H1 (cell line): ENCODE measurements around the gene APEH. TPM values are rescaled to one million over a fixed set of nuclear protein-coding genes. Genes with fewer than 3 reads are reported as not detected.

Experiments
- CTCF ChIA-PET: fragments of 300-600 bp; sonication (Branson Sonifier 250); formaldehyde crosslinking; loops from one replicate; lab custom pipeline; 2021; ENCODE audit not compliant: partially characterized antibody; lab: Charles Lee
- POLR2A ChIA-PET: fragments of 300-600 bp; sonication (Branson Sonifier 250); formaldehyde crosslinking; loops from one replicate; lab custom pipeline; 2021; ENCODE audit warnings: inconsistent platforms; ENCODE audit not compliant: partially characterized antibody; lab: Charles Lee
- DNase-seq, 2 experiments: peaks; one replicate each; pipeline versions ENCODE4 v3.0.0 to v3.0.0-alpha.2; 2010 to 2022; ENCODE audit warnings: low spot score in 2 of 2, low read depth in 1 of 2, mixed read lengths in 1 of 2
- FAIRE-seq: peaks from 2 replicates; lab custom pipeline; 2011; peaks lifted over from hg19 to GRCh38; lab: Jason Lieb, UNC
- H2AFZ ChIP-seq: 2 replicates; pipeline ENCODE4 v1.8.1; 2012; ENCODE audit warnings: low read length, inconsistent platforms
- H2AK5ac ChIP-seq: 2 replicates; pipeline ENCODE4 v1.6.1; 2013; ENCODE audit warnings: low read depth, low read length
- H2BK120ac ChIP-seq: replicated peaks from 2 replicates; pipeline ENCODE3; 2013; ENCODE audit warnings: low read depth, low read length, inconsistent platforms
- H2BK12ac ChIP-seq: 2 replicates; pipeline ENCODE4 v1.6.1; 2013; ENCODE audit warnings: low read depth, low read length
- H2BK15ac ChIP-seq: 2 replicates; pipeline ENCODE4 v1.6.1; 2013; ENCODE audit warnings: low read length
- H2BK20ac ChIP-seq: 2 replicates; pipeline ENCODE4 v1.6.1; 2013; ENCODE audit warnings: low read length
- H2BK5ac ChIP-seq: 2 replicates; pipeline ENCODE4 v1.6.1; 2013; ENCODE audit warnings: low read depth, low read length
- H3K14ac ChIP-seq: 2 replicates; pipeline ENCODE4 v1.6.1; 2013; ENCODE audit warnings: inconsistent platforms; ENCODE audit not compliant: insufficient read length
- H3K18ac ChIP-seq: 2 replicates; pipeline ENCODE4 v1.6.1; 2013; ENCODE audit warnings: low read length; ENCODE audit errors: extremely low read depth
- H3K23ac ChIP-seq: 2 replicates; pipeline ENCODE4 v1.6.1; 2013; ENCODE audit warnings: inconsistent platforms; ENCODE audit not compliant: insufficient read length
- H3K23me2 ChIP-seq: 2 replicates; pipeline ENCODE4 v1.6.1; 2013; ENCODE audit warnings: low read depth, low read length
- H3K27ac ChIP-seq: 2 replicates; pipeline ENCODE4 v1.6.1; 2011; ENCODE audit warnings: low read depth, low read length, inconsistent platforms
- H3K27me3 ChIP-seq, 4 experiments: replicated peaks in 1 of 4; 1 replicate in 1 of 4; 2 replicates in 3 of 4; pipeline versions ENCODE4 v1.6.1 to v1.8.1; 2011 to 2013; ENCODE audit warnings: low read length in 3 of 4, mild to moderate bottlenecking in 3 of 4, inconsistent platforms in 2 of 4, mixed read lengths in 2 of 4, moderate library complexity in 1 of 4; ENCODE audit not compliant: control insufficient read depth in 3 of 4, insufficient read depth in 3 of 4; ENCODE audit errors: extremely low read depth in 1 of 4
- H3K36me3 ChIP-seq, 4 experiments: 2 replicates each; pipeline versions ENCODE4 v1.6.1 to v1.8.1; 2011 to 2013; ENCODE audit warnings: mild to moderate bottlenecking in 4 of 4, low read length in 3 of 4, moderate library complexity in 2 of 4, control low read depth in 1 of 4, inconsistent platforms in 1 of 4; ENCODE audit not compliant: insufficient read depth in 4 of 4, control insufficient read depth in 2 of 4
- H3K4ac ChIP-seq: replicated peaks from 2 replicates; pipeline ENCODE3; 2013; ENCODE audit warnings: low read length, low read depth, mixed read lengths, inconsistent platforms; ENCODE audit not compliant: insufficient read length
- H3K4me1 ChIP-seq, 4 experiments: replicated peaks in 1 of 4; 1 replicate in 1 of 4; 2 replicates in 3 of 4; pipeline versions ENCODE4 v1.6.1 to v1.8.1; 2011 to 2013; ENCODE audit warnings: low read length in 3 of 4, inconsistent platforms in 2 of 4, mixed read lengths in 1 of 4; ENCODE audit not compliant: insufficient read depth in 4 of 4, control insufficient read depth in 3 of 4
- H3K4me2 ChIP-seq, 2 experiments: 2 replicates each; pipeline versions ENCODE4 v1.6.1 to v1.8.1; 2011 to 2013; ENCODE audit warnings: low read depth in 2 of 2, low read length in 2 of 2, control low read depth in 1 of 2, inconsistent platforms in 1 of 2, mild to moderate bottlenecking in 1 of 2; ENCODE audit not compliant: insufficient read depth in 1 of 2
- H3K4me3 ChIP-seq, 4 experiments: fragments of 200-600, 300-600 bp in 1 of 4; sonication (generic), shearing (Covaris generic), sonication (Bioruptor Twin) in 1 of 4; 2 replicates each; pipeline versions ENCODE4 v1.5.1 to v1.8.1; 2011 to 2016; ENCODE audit warnings: low read length in 4 of 4, low read depth in 3 of 4, control low read depth in 2 of 4, inconsistent platforms in 2 of 4, mild to moderate bottlenecking in 2 of 4, mixed read lengths in 1 of 4, moderate library complexity in 1 of 4; ENCODE audit not compliant: insufficient read depth in 2 of 4; ENCODE audit errors: extremely low read depth in 1 of 4
- H3K56ac ChIP-seq: replicated peaks from 2 replicates; pipeline ENCODE3; 2013; ENCODE audit warnings: low read depth, mild to moderate bottlenecking, mixed read lengths, low read length, inconsistent platforms; ENCODE audit not compliant: insufficient read length
- H3K79me1 ChIP-seq: 2 replicates; pipeline ENCODE4 v1.6.1; 2013; ENCODE audit warnings: low read depth, low read length, control low read depth
- H3K79me2 ChIP-seq, 2 experiments: 2 replicates each; pipeline versions ENCODE4 v1.6.1 to v1.8.1; 2012 to 2013; ENCODE audit warnings: low read length in 2 of 2, mild to moderate bottlenecking in 2 of 2, inconsistent platforms in 1 of 2; ENCODE audit not compliant: insufficient read depth in 2 of 2, control insufficient read depth in 1 of 2
- H3K9ac ChIP-seq, 4 experiments: replicated peaks in 1 of 4; 1 replicate in 1 of 4; 2 replicates in 3 of 4; pipeline versions ENCODE4 v1.6.1 to v1.8.1; 2011 to 2013; ENCODE audit warnings: low read depth in 3 of 4, low read length in 3 of 4, control low read depth in 2 of 4, mild to moderate bottlenecking in 2 of 4, moderate library complexity in 2 of 4, inconsistent platforms in 1 of 4; ENCODE audit errors: extremely low read depth in 1 of 4
- H3K9me3 ChIP-seq, 2 experiments: 2 replicates each; pipeline versions ENCODE4 v1.6.1 to v1.8.1; 2012 to 2013; ENCODE audit warnings: mild to moderate bottlenecking in 2 of 2, moderate library complexity in 2 of 2, control low read depth in 1 of 2, inconsistent platforms in 1 of 2, low read depth in 1 of 2, low read length in 1 of 2, mixed read lengths in 1 of 2; ENCODE audit not compliant: insufficient read depth in 2 of 2
- H4K20me1 ChIP-seq, 2 experiments: replicated peaks in 1 of 2; 2 replicates each; pipeline versions ENCODE3 to v1.8.1; 2011 to 2013; ENCODE audit warnings: inconsistent platforms in 2 of 2, low read length in 2 of 2, mild to moderate bottlenecking in 1 of 2; ENCODE audit not compliant: insufficient read depth in 2 of 2, control insufficient read depth in 1 of 2
- H4K5ac ChIP-seq: 2 replicates; pipeline ENCODE4 v1.6.1; 2013; ENCODE audit warnings: low read length, low read depth, mixed read lengths, inconsistent platforms; ENCODE audit not compliant: insufficient read length
- H4K8ac ChIP-seq: 2 replicates; pipeline ENCODE4 v1.8.0; 2013; ENCODE audit warnings: mild to moderate bottlenecking, moderate library complexity, low read length, inconsistent platforms; ENCODE audit not compliant: insufficient read depth; ENCODE audit errors: extremely low read depth
- H4K91ac ChIP-seq: replicated peaks from 2 replicates; pipeline ENCODE3; 2013; ENCODE audit warnings: low read length, mixed read lengths, inconsistent platforms; ENCODE audit not compliant: insufficient read length
- CBX5 ChIP-seq: fragments of 300-800, 300-1000 bp; sonication (generic); IDR thresholded peaks from 2 replicates; pipeline ENCODE4 v1.7.1; 2016; ENCODE audit warnings: antibody characterized with exemption, low read length, low read depth
- MAFK ChIP-seq: IDR thresholded peaks from 2 replicates; pipeline ENCODE4 v1.6.1; 2012; ENCODE audit warnings: low read depth, mild to moderate bottlenecking, improper control_type of control experiment, low read length
- PHF8 ChIP-seq: fragments of 200-600 bp; sonication (generic); conservative IDR thresholded peaks from 2 replicates; pipeline ENCODE4 v1.7.1; 2012; ENCODE audit warnings: low read depth, mild to moderate bottlenecking, inconsistent platforms, low read length, moderate library complexity
- WGBS, 2 experiments: shearing (Covaris generic) in 1 of 2; methylation state at CpG; one replicate each; pipeline versions ENCODE4 v1.1.6 to v1.1.7; 2013 to 2015; ENCODE audit warnings: low lambda C conversion rate in 2 of 2, mixed read lengths in 2 of 2, inconsistent platforms in 1 of 2, low coverage in 1 of 2, missing lambda C conversion rate in 1 of 2; ENCODE audit not compliant: insufficient replicate concordance in 2 of 2, insufficient coverage in 1 of 2, insufficient read length in 1 of 2; ENCODE audit errors: extremely low coverage in 1 of 2, missing lambda C conversion rate in 1 of 2; 5-methylcytosine and 5-hydroxymethylcytosine counted together
- polyA plus RNA-seq, 7 experiments: library from polyadenylated mRNA; depleted of rRNA in 3 of 7; stranded (reverse) in 5 of 7; unstranded in 2 of 7; fragments of >200 nt in 5 of 7; fragments of 200-250 nt in 2 of 7; gene quantifications; 1 replicate in 5 of 7; 2 replicates in 1 of 7; 4 replicates in 1 of 7; pipeline versions ENCODE4 v1.2.1 to v1.2.3, GENCODE V29; 2011 to 2013; ENCODE audit warnings: missing spikeins in 2 of 7, mixed read lengths in 2 of 7
- total RNA-seq: library from RNA; stranded (reverse); fragmentation: NEBNext Ultra II Directional; extraction: Animal tissue kit (Norgen Biotek cat#: 25700); gene quantifications from 2 replicates; pipeline ENCODE4 v1.2.1, GENCODE V29; 2021
- TF ChIP-seq, protein P1 (sequence below): IDR thresholded peaks from 2 replicates; pipeline ENCODE4 v1.6.1; 2011; ENCODE audit warnings: low read depth, mild to moderate bottlenecking, low read length; ENCODE audit not compliant: insufficient read depth

APEH gene
- total and polyA plus RNA-seq, 2 of the 8 experiments (the other 6 are each of a cell fraction or from before 2014, with no cell fraction given): 222 to 260 TPM

DNA sequence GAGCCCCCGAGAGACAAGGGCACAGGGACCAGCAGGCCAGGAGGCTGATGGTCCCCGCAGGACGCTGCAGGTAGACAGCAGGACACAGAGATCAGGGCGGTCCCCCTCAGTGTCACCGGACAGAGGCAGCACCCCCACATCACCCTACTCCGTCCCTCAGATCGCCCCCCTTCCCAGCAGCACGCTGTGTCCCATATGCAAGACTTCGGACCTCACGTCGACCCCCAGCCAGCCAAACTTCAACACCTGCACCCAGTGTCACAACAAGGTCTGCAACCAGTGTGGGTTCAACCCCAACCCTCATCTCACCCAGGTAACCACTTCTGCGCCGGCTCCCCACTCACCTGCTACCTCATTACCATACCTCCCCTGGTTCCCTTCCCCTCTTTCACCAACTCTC, 49.1 kb upstream of the APEH start:
- Histone ChIP-seq H2AFZ (no peak overlapping the region), H3K4ac (no peak overlapping the region), H3K9ac (no peak overlapping the region), H4K91ac (no peak overlapping the region), H3K79me2 (no peaks in the 10 kb centered on the region), H2BK5ac (no peak overlapping the region), H3K9me3 (no peaks in the 10 kb centered on the region), H2AK5ac (no peak overlapping the region), H2BK120ac (no peak overlapping the region), H3K18ac (no peak overlapping the region), H4K5ac (no peak overlapping the region), H3K23ac (no peak overlapping the region), H3K4me1 (no peaks in the 10 kb centered on the region), H4K8ac (no peak overlapping the region), H3K36me3 (no peaks in the 10 kb centered on the region), H3K4me3 (no peak overlapping the region), H3K4me2 (no peak overlapping the region), H3K14ac (no peak overlapping the region), H3K56ac (no peak overlapping the region), H2BK15ac (no peak overlapping the region), H2BK20ac (no peak overlapping the region), H3K27ac (no peak overlapping the region), H3K23me2 (no peaks in the 10 kb centered on the region; the same call in 1 of the 2 replicates), H3K79me1 (no peaks in the 10 kb centered on the region), H4K20me1 (no peaks in the 10 kb centered on the region), H3K27me3 (no peaks in the 10 kb centered on the region; a peak in 1 of 7 replicates), H2BK12ac (no peak overlapping the region)
- DNase-seq (no peak), FAIRE-seq (no peak)
- 89% methylated on average over 10 of the region's 13 CpGs; no CpG with 5 or more reads in 1 of the 2 experiments for WGBS, 2 experiments
- ChIA-PET CTCF (no interaction called here), POLR2A (interaction anchor here (1.1 kb wide), 1 partner anchor 12 kb away, joined by 4 read pairs; no protein-coding TSS in a partner anchor)
- TF ChIP-seq, protein P1, sequence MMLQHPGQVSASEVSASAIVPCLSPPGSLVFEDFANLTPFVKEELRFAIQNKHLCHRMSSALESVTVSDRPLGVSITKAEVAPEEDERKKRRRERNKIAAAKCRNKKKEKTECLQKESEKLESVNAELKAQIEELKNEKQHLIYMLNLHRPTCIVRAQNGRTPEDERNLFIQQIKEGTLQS: no peak
- TF ChIP-seq MAFK: no peak
- TF ChIP-seq CBX5: no peak
- no peak for TF ChIP-seq PHF8
